A549 (cell line): ENCODE measurements around the gene KREMEN1. TPM values are rescaled to one million over a fixed set of nuclear protein-coding genes. Genes with fewer than 3 reads are reported as not detected.

Experiments
- ATAC-seq, 2 experiments: fragments of 200-7000 bp in 1 of 2; fragments of >200 bp in 1 of 2; cut with Nextera tagmentation in 1 of 2; cut with Tn5 transposase in 1 of 2; 3 replicates each; pipeline versions ENCODE4 v1.8.0 to v1.9.1; 2018 to 2020; ENCODE audit warnings: mild to moderate bottlenecking in 1 of 2, moderate library complexity in 1 of 2
- CTCF ChIA-PET: fragments of 300-600 bp; sonication (Branson Sonifier 250); formaldehyde crosslinking; extraction: SDS; loops from one replicate; lab custom pipeline; 2021; ENCODE audit warnings: antibody characterized with exemption, inconsistent platforms; lab: Yijun Ruan, JAX
- POLR2A ChIA-PET: fragments of 350-600 bp; formaldehyde crosslinking; extraction: SDS; loops from one replicate; lab custom pipeline; 2021; ENCODE audit warnings: antibody characterized with exemption, inconsistent platforms; lab: Yijun Ruan, JAX
- DNase-seq, 2 experiments: peaks; one replicate each; pipeline versions ENCODE4 v3.0.0 to v3.0.0-alpha.2; 2011 to 2016; ENCODE audit warnings: low read depth in 1 of 2, low spot score in 1 of 2
- FAIRE-seq: peaks from 2 replicates; lab custom pipeline; 2011; peaks lifted over from hg19 to GRCh38; lab: Jason Lieb, UNC
- H3K27ac ChIP-seq, 2 experiments: fragments of >200 bp; sonication (Bioruptor Twin); formaldehyde crosslinking; 3 replicates each; pipeline ENCODE4 v1.5.1; 2016 to 2017
- H3K4me1 ChIP-seq: fragments of >200 bp; sonication (Bioruptor Twin); formaldehyde crosslinking; 3 replicates; pipeline ENCODE4 v1.6.1; 2016
- H3K4me2 ChIP-seq: fragments of >200 bp; sonication (Bioruptor Twin); formaldehyde crosslinking; 3 replicates; pipeline ENCODE4 v1.6.1; 2016
- H3K4me3 ChIP-seq: fragments of >200 bp; sonication (Bioruptor Twin); formaldehyde crosslinking; 3 replicates; pipeline ENCODE4 v1.5.1; 2016
- H3K9me3 ChIP-seq: fragments of >200 bp; sonication (Bioruptor Twin); formaldehyde crosslinking; 3 replicates; pipeline ENCODE4 v1.6.1; 2016
- CHD4 ChIP-seq: fragments of 200-600 bp; sonication (generic); IDR thresholded peaks from 2 replicates; pipeline ENCODE4 v1.6.1; 2016; ENCODE audit warnings: antibody characterized with exemption, mild to moderate bottlenecking, borderline replicate concordance
- EHF ChIP-seq: fragments of 250-450 bp; sonication (Bioruptor Pico); IDR thresholded peaks from 2 replicates; pipeline ENCODE4 v1.5.0; 2020; ENCODE audit warnings: mild to moderate bottlenecking
- EP300 ChIP-seq, 2 experiments: fragments of >200 bp; sonication (Bioruptor Twin); formaldehyde crosslinking; IDR thresholded peaks; 2 replicates in 1 of 2; 3 replicates in 1 of 2; pipeline ENCODE4 v1.6.1; 2016 to 2017
- ESRRA ChIP-seq: fragments of 150-350 bp; IDR thresholded peaks from 2 replicates; pipeline ENCODE4 v1.6.1; 2014; ENCODE audit warnings: mild to moderate bottlenecking, low read length, borderline replicate concordance
- KDM1A ChIP-seq: fragments of 200-600 bp; sonication (generic); IDR thresholded peaks from 2 replicates; pipeline ENCODE4 v1.6.1; 2016; ENCODE audit warnings: low read depth, mild to moderate bottlenecking
- MAZ ChIP-seq: fragments of 150-350 bp; IDR thresholded peaks from 2 replicates; pipeline ENCODE4 v1.6.1; 2014; ENCODE audit warnings: antibody characterized with exemption, low read depth, low read length, borderline replicate concordance
- NR3C1 ChIP-seq: fragments of >200 bp; sonication (Bioruptor Twin); formaldehyde crosslinking; IDR thresholded peaks from 3 replicates; pipeline ENCODE4 v1.6.1; 2017
- RARB ChIP-seq: fragments of 250-450 bp; sonication (Bioruptor Pico); IDR thresholded peaks from 2 replicates; pipeline ENCODE4 v1.8.0; 2021; ENCODE audit warnings: mild to moderate bottlenecking, moderate library complexity
- RFX5 ChIP-seq: fragments of 450-650 bp; IDR thresholded peaks from 2 replicates; pipeline ENCODE4 v1.7.1; 2014; ENCODE audit warnings: antibody characterized with exemption, mild to moderate bottlenecking, moderate library complexity
- RNF2 ChIP-seq: fragments of 200-600 bp; sonication (generic); IDR thresholded peaks from 2 replicates; pipeline ENCODE4 v1.6.1; 2016; ENCODE audit warnings: low read depth, mild to moderate bottlenecking, antibody characterized with exemption, moderate library complexity, borderline replicate concordance
- SREBF2 ChIP-seq: fragments of 450-650 bp; IDR thresholded peaks from 2 replicates; pipeline ENCODE4 v1.6.1; 2014; ENCODE audit warnings: mild to moderate bottlenecking, moderate library complexity
- ZC3H11A ChIP-seq: fragments of 450-650 bp; IDR thresholded peaks from 2 replicates; pipeline ENCODE4 v1.6.1; 2014; ENCODE audit warnings: antibody characterized with exemption, mild to moderate bottlenecking
- WGBS: methylation state at CpG from one replicate; pipeline ENCODE4 v1.1.6; 2017; ENCODE audit errors: missing lambda C conversion rate; 5-methylcytosine and 5-hydroxymethylcytosine counted together
- polyA plus RNA-seq, 4 experiments: library from polyadenylated mRNA; depleted of rRNA in 3 of 4; stranded (reverse); fragments of >200 nt; fragmentation: RNase III in 1 of 4; extraction: RNeasy Plus Mini Kit Qiagen cat#74134 plus additional on column Dnase treatment in 1 of 4; gene quantifications; 2 replicates in 3 of 4; 3 replicates in 1 of 4; pipeline ENCODE4 v1.2.3, GENCODE V29; 2011 to 2017
- TF ChIP-seq, protein P1 (sequence below): IDR thresholded peaks from 2 replicates; pipeline ENCODE4 v1.6.1; 2012
- TF ChIP-seq, protein P2 (sequence below): fragments of 200-600 bp; sonication (generic); IDR thresholded peaks from 2 replicates; pipeline ENCODE4 v1.6.1; 2016; ENCODE audit warnings: antibody characterized with exemption, mild to moderate bottlenecking, moderate library complexity
- TF ChIP-seq, protein P3 (sequence below): fragments of >200 bp; sonication (Bioruptor Twin); formaldehyde crosslinking; IDR thresholded peaks from 3 replicates; pipeline ENCODE4 v1.5.1; 2016
- TF ChIP-seq, protein P4 (sequence below): fragments of 250-450 bp; sonication (Bioruptor Pico); IDR thresholded peaks from 2 replicates; pipeline ENCODE4 v1.5.0; 2021; ENCODE audit warnings: mild to moderate bottlenecking, moderate library complexity, borderline replicate concordance
- TF ChIP-seq, protein P5 (sequence below): fragments of 150-350 bp; IDR thresholded peaks from 2 replicates; pipeline ENCODE4 v1.6.1; 2014; ENCODE audit warnings: low read depth, mild to moderate bottlenecking, low read length
- TF ChIP-seq, protein P6 (sequence below): fragments of >200 bp; sonication (Bioruptor Twin); formaldehyde crosslinking; IDR thresholded peaks from 2 replicates; pipeline ENCODE4 v1.6.1; 2016
- TF ChIP-seq, protein P7 (sequence below): fragments of 250-450 bp; sonication (Bioruptor Pico); IDR thresholded peaks from 2 replicates; pipeline ENCODE4 v1.5.0; 2020; ENCODE audit warnings: low read depth, mild to moderate bottlenecking, moderate library complexity

The KREMEN1 gene
- polyA plus RNA-seq, 2 of the 4 experiments (the other 2 are of a cell fraction): 1.7 to 2.5 TPM

DNA sequence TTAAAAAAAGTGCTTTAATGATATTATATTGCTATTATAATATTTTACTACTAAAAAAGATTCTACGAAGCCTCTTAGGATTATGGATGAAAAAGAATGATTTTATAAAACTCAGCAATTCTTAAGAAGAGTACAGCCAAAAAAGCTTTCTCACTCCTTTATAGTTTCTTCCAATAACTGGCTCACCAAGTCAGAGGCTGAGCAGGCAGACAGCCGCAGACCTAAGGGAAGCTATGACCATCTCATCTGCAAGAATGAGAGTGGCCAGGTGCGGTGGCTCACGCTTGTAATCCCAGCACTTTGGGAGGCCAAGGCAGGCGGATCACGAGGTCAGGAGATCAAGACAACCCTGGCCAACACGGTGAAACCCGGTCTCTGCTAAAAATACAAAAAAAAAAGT lies 120.2 kb downstream of the KREMEN1 start:
- ChIA-PET CTCF (no interaction called here), POLR2A (no interaction called here)
- FAIRE-seq (no peak), DNase-seq (no peak), ATAC-seq (no peak)
- Histone ChIP-seq H3K27ac (no peak overlapping the region), H3K9me3 (no peaks in the 10 kb centered on the region), H3K4me1 (no peaks in the 10 kb centered on the region), H3K4me3 (no peak overlapping the region), H3K4me2 (no peak overlapping the region)
- 68% methylated on average over 8 of the region's 8 CpGs for WGBS
- TF ChIP-seq, protein P1, sequence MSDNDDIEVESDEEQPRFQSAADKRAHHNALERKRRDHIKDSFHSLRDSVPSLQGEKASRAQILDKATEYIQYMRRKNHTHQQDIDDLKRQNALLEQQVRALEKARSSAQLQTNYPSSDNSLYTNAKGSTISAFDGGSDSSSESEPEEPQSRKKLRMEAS: no peak
- TF ChIP-seq CHD4 (no peak), RFX5 (no peak), EHF (CRISPR knock-in tag) (no peak), EP300 (IDR thresholded peaks at IDR 0.05) (no peak)

DNA sequence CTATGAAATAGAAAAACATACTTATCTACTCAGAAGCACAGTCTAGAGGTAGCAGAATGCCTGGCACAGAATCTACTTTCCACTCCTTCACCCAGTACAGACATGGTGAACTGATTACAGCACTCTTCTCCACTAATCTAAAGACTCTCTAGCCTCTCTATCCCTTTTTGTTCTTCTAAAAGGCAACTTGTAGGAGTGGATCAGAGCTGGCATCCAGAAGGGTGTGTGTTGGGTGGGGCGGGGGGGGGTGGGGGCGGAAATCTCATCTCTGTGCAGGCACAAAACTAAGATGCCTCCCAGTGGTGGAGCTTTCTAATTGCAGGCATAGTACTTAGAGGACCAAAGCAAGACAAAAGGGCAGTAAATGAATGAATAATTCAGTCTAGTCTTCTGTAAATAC lies 121.3 kb downstream of the KREMEN1 start:
- no peak for FAIRE-seq
- Histone ChIP-seq H3K4me3 (no peak overlapping the region), H3K9me3 (no peaks in the 10 kb centered on the region), H3K4me1 (no peaks in the 10 kb centered on the region), H3K4me2 (no peak overlapping the region), H3K27ac (no peak overlapping the region)
- 0% methylated on average over 1 of the region's 2 CpGs for WGBS
- ChIA-PET CTCF (interaction anchor here (1.2 kb wide), 1 partner anchor 51 kb away, joined by 4 read pairs; no protein-coding TSS in a partner anchor), POLR2A (no interaction called here)
- no peak for ATAC-seq
- TF ChIP-seq, protein P2, sequence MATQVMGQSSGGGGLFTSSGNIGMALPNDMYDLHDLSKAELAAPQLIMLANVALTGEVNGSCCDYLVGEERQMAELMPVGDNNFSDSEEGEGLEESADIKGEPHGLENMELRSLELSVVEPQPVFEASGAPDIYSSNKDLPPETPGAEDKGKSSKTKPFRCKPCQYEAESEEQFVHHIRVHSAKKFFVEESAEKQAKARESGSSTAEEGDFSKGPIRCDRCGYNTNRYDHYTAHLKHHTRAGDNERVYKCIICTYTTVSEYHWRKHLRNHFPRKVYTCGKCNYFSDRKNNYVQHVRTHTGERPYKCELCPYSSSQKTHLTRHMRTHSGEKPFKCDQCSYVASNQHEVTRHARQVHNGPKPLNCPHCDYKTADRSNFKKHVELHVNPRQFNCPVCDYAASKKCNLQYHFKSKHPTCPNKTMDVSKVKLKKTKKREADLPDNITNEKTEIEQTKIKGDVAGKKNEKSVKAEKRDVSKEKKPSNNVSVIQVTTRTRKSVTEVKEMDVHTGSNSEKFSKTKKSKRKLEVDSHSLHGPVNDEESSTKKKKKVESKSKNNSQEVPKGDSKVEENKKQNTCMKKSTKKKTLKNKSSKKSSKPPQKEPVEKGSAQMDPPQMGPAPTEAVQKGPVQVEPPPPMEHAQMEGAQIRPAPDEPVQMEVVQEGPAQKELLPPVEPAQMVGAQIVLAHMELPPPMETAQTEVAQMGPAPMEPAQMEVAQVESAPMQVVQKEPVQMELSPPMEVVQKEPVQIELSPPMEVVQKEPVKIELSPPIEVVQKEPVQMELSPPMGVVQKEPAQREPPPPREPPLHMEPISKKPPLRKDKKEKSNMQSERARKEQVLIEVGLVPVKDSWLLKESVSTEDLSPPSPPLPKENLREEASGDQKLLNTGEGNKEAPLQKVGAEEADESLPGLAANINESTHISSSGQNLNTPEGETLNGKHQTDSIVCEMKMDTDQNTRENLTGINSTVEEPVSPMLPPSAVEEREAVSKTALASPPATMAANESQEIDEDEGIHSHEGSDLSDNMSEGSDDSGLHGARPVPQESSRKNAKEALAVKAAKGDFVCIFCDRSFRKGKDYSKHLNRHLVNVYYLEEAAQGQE: no peak
- TF ChIP-seq SREBF2 (no peak), NR3C1 (no peak), RNF2 (no peak)
- TF ChIP-seq, protein P3, sequence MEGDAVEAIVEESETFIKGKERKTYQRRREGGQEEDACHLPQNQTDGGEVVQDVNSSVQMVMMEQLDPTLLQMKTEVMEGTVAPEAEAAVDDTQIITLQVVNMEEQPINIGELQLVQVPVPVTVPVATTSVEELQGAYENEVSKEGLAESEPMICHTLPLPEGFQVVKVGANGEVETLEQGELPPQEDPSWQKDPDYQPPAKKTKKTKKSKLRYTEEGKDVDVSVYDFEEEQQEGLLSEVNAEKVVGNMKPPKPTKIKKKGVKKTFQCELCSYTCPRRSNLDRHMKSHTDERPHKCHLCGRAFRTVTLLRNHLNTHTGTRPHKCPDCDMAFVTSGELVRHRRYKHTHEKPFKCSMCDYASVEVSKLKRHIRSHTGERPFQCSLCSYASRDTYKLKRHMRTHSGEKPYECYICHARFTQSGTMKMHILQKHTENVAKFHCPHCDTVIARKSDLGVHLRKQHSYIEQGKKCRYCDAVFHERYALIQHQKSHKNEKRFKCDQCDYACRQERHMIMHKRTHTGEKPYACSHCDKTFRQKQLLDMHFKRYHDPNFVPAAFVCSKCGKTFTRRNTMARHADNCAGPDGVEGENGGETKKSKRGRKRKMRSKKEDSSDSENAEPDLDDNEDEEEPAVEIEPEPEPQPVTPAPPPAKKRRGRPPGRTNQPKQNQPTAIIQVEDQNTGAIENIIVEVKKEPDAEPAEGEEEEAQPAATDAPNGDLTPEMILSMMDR: no peak
- TF ChIP-seq, protein P4, sequence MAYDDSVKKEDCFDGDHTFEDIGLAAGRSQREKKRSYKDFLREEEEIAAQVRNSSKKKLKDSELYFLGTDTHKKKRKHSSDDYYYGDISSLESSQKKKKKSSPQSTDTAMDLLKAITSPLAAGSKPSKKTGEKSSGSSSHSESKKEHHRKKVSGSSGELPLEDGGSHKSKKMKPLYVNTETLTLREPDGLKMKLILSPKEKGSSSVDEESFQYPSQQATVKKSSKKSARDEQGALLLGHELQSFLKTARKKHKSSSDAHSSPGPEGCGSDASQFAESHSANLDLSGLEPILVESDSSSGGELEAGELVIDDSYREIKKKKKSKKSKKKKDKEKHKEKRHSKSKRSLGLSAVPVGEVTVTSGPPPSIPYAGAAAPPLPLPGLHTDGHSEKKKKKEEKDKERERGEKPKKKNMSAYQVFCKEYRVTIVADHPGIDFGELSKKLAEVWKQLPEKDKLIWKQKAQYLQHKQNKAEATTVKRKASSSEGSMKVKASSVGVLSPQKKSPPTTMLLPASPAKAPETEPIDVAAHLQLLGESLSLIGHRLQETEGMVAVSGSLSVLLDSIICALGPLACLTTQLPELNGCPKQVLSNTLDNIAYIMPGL: no peak
- DNase-seq: no peak

DNA sequence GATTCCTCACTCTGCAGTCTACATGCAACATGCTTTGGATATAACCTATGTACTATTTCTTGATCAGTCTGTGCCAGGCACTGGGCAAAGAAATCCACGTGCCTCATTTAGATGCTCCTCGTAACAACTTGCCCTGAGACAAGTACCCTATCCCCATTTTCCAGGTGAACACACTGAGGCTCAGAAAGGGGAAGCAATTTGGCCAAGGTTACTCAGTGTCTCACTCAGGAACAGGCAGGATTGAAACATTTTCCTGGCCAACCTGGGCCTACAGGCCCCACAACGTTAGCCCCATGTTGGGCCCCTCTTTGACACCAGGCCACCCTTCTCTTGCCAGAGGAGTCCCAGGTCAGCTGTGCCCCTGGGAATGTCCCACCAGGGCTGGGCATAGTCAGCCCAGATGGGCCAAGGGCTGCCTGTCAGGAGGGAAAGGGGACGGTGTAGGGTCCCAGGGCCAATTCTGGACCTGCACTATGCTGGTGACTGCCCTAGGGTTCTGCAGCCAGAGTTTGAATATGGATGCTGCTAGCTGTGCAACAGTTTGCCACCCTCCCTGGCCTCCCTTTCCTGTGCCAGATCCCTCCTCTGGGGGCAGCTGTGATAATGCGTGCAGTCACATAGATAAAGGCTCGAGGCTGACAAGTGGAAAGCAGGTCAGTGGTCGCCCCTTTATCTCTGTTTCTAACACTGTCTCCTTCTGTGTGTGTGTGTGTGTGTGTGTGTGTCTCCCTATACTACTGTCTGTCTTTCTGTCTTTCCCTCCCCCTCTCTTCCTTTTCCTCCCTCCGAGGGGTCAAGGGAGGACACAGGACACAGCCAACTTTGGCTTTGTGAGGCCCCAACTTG lies 122.5 kb downstream of the KREMEN1 start:
- WGBS: 78% methylated on average over 8 of the region's 8 CpGs
- Histone ChIP-seq H3K27ac (no peak overlapping the region), H3K9me3 (no peaks in the 10 kb centered on the region), H3K4me1 (no peaks in the 10 kb centered on the region), H3K4me3 (no peak overlapping the region), H3K4me2 (no peak overlapping the region)
- no peak for DNase-seq
- POLR2A ChIA-PET: no interaction called here
- peak in 1 of 2 experiments; percentile 54; a peak in 2 of 6 replicates for ATAC-seq
- CTCF ChIA-PET: interaction anchor here (1.2 kb wide), 2 partner anchors 10 to 50 kb away, joined by 3 to 4 read pairs; partner anchors contain the start of gene EMID1
- FAIRE-seq: no peak
- TF ChIP-seq ESRRA (no peak), MAZ (no peak), RNF2 (no peak), RARB (CRISPR knock-in tag) (no peak), KDM1A (no peak), ZC3H11A (no peak)
- TF ChIP-seq, protein P5, sequence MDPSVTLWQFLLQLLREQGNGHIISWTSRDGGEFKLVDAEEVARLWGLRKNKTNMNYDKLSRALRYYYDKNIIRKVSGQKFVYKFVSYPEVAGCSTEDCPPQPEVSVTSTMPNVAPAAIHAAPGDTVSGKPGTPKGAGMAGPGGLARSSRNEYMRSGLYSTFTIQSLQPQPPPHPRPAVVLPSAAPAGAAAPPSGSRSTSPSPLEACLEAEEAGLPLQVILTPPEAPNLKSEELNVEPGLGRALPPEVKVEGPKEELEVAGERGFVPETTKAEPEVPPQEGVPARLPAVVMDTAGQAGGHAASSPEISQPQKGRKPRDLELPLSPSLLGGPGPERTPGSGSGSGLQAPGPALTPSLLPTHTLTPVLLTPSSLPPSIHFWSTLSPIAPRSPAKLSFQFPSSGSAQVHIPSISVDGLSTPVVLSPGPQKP: no peak
- TF ChIP-seq, protein P6, sequence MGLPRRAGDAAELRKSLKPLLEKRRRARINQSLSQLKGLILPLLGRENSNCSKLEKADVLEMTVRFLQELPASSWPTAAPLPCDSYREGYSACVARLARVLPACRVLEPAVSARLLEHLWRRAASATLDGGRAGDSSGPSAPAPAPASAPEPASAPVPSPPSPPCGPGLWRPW: no peak
- TF ChIP-seq, protein P1: no peak
- TF ChIP-seq, protein P7, sequence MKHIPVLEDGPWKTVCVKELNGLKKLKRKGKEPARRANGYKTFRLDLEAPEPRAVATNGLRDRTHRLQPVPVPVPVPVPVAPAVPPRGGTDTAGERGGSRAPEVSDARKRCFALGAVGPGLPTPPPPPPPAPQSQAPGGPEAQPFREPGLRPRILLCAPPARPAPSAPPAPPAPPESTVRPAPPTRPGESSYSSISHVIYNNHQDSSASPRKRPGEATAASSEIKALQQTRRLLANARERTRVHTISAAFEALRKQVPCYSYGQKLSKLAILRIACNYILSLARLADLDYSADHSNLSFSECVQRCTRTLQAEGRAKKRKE (CRISPR knock-in tag): no peak
